Dermis blood vessel endothelial cell (primary cell): ENCODE data around the gene DLGAP4. TPM values are rescaled to one million over a fixed set of nuclear protein-coding genes. Genes with fewer than 3 reads are reported as not detected.
A peak's percentile ranks its signal among the peaks of the same experiment; 100 is the strongest.
"Not testable (repeated sequence)": the region's sequence is repeated elsewhere in the genome, so short reads cannot be mapped to it uniquely, and the experiment has no call there.

ENCODE experiments used
- DNase-seq: peaks from one replicate; pipeline ENCODE4 v3.0.0; 2010
- total RNA-seq: library from RNA; depleted of rRNA; stranded (reverse); fragments of >200 nt; gene quantifications from 2 replicates; pipeline ENCODE4 v1.2.3, GENCODE V29; 2014

Gene DLGAP4
- total RNA-seq, 1 donor from 2014 or later, result 18.4 TPM

- no peak for DNase-seq
Observed at GRCh38 chr20:36455972-36456625, 150.0 kb downstream of the DLGAP4 start.

DNA sequence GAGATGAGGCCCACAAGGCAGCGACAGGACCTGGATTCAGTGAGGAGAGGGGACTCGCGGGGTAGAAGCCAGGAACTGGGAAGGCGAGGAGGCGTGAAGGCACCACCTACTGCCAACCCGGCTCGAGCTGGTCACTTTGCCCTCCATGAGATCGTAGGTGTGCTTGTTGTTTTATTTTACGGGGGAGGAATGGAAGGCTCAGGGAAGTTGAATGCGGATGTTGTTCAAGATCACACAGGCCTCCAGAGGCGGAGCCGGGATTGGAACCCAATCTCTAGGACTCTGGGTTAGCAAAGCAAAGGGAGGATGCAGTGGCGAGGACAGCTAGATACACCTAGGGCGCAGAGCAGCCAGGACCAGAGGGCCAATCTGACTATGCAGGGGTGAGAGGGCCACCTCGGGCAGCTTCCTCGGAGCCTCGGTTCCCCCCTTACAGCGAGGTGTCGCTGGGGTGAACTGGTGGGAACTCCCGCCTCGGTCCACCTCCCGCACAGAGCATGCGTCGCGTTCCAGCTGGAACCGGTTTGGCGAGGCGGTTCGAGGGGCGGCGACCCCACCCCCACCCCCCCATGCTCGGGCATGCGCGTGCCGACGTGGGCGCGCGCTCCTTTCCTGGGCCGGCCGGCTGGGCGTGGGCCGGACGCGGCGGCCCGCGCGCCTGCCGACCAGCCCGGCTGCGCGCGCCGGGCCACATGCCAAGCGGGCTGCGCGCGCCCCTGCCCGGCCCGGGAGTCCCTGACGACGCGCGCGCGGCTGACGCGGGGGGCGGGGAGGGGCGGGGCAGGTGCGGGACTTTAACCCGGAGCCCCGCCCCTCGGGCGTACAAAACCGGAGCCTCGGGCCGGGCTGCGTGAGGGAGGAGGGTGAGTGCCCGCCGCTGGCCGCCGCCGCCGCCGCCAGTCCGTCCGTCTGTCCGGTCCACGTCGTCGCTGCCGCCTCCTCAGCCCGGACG, 154.8 kb downstream of the DLGAP4 start:
- peak; percentile 94 for DNase-seq

- peak; percentile 67 for DNase-seq
Observed at GRCh38 chr20:36461600-36462439, 155.7 kb downstream of the DLGAP4 start.

- DNase-seq, result peak; percentile 83
Observed at GRCh38 chr20:36462440-36463211, 156.5 kb downstream of the DLGAP4 start.

GRCh38 chr20:36463212-36464061, 157.3 kb downstream of the DLGAP4 start:
- DNase-seq, result peak; percentile 22

- peak; percentile 75 for DNase-seq
Observed at GRCh38 chr20:36465109-36466080, 159.3 kb downstream of the DLGAP4 start.

DNA sequence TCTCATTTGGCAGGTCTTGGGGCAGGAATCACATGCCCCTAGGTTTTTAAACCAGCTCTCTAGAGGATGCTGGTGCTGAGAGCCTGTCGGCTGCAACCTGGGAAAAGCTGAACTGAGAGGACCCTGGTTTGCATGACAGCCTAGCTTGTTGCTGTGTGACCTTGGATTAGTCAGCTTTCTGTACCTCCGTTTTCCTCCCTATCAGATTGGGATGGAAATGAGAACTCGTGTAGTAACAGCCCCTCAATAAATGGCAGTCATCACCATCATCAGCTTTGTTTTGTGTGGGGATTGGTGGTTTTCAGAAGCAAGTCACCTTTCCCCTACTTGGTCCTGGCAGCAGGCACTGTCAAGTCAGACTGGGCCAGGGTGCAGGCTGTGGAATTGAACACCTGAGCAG, 159.9 kb downstream of the DLGAP4 start:
- DNase-seq, result peak; percentile 19

DNA sequence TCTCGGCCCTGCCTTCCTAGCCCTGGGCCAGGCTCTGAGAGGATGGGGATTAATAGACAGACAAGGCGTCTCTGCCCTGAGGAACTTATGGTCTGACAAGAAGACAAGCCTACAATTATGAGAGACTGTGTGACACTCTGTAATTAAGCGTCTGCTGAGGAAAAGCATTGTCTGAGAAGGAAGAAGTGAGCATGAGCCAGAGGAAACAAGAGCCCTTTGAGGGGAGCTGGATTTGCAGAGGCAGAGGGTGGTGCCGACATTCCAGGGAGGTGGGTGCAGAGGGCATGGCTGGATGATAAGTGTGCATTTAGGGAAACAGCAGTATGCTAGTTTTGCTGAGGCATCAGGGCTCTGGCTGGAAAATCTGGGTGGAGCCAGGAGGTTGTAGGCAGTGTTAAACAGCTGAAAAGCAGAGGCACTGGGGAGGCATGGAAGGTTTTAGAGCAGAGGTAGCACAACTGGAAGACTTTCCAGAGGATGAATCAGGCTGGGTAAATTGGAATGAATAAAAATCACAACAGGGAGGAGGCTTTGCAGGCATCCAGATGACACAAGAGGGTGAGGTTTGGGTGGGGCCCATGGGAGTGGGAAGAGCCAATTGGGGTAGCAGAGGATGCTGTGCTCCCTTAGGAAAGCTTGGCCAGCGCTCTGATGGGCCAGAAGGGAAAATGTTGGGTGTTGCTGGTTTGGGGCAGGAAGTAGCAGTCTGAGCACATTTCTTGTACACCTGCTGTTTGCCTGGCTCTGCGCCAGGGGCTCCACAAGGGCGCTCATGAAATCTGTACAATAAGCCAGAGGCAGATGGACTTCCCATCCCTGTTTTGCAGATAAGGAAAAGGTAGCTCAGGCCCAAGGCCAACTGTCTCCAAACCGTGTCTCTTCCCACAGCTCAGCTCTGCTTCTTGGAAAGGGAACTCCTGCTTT, 161.2 kb downstream of the DLGAP4 start:
- DNase-seq, result peak; percentile 82

DNA sequence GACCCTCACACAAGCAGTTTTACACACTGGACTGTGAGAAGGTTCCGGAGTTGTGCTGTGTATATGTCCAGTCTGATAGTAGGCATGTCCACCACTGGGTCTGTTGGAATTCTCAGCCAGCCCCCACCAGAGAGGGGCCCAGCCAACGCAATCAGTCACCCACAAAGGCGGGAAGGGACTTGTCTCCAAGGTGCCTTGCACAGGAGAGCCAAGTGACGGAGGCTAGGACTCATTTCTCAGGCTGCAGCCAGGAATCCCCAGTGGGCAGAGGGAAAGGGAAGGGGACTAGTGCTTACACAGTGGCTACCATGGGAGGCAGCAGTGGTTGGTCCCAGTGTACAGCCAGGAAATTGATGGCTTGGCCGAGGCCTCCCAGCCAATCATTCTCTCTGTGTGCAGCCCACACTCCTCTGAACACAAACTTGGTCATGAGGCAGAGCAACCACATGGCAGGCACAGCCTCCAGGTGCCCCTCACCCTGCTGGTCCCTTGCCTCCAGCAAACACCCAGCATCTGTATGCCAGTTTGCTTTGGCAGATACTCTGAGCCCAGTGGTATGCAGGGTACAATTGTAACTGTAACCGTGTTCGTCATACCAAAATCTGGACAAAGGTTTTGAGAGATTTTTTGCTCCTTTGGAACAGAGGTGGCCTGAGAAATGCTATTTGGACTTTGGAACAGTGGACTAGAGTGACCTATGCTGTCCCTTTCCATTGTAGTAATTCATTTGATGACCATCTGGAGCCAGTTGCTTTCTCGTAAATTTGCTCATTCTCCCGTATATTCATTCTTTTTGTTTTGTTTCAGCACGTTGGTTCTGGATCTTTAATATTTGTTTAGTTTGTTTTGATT, 162.2 kb downstream of the DLGAP4 start:
- peak; percentile 51 for DNase-seq

- peak; percentile 57 for DNase-seq
Observed at GRCh38 chr20:36469973-36470372, 163.8 kb downstream of the DLGAP4 start.

DNA sequence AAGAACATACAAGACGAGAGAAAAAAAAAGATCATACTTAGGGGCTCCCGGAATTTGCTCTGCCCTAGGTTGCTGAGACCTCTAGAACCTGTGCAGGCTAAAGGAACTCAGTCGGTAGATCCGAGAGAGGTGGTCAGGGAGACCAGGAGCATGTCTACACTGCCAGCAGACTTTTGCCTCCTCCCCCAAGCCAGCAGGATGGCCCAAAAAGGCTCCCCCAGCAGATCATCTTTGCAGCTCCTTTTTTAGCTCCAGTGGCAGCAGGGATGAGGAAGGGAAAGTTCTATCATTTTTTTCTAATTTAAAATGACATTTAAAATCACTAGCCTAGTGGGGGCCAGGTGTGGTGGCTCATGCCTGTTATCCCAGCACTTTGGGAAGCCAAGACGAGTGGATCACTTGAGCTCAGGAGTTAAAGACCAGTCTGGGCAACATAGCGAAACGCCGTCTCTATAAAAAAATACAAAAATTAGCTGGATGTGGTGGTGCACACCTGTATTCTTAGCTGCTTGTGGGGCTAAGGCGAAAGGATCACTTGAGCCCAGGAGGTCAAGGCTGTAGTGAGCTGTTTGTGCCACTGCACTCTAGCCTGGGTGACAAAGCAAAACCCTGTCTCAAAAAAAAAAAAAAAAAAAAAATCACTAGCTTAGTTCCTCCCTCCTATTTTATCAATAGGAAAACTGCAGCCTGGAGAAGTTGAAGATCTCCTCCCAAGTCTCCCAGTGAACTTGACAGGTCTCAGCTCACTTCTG, 165.9 kb downstream of the DLGAP4 start:
- no peak for DNase-seq

DNA sequence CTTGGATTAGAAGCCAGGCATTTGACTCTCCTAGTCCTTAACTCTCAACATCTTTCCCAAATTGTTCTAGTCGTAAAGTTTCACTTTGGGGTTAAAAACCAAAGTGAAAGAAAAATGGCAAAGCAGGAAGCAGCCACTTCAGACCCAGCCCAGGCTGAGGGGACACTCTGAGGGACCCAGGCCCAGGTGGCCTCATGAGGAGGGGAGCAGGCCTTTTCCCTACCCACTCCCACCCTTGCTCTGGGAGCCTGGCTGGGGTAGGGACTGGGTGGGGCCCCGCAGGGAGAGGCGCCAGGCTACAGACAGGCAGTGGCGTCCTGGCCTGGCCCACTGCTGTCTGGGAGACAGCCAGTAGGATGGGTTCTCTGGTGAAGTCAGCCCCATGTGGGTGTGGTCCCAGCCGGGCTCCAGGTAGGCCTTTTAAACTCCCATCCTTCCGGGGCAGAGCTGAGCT, 166.5 kb downstream of the DLGAP4 start:
- DNase-seq, result no peak

- no peak for DNase-seq
Observed at GRCh38 chr20:36473164-36473563, 167.0 kb downstream of the DLGAP4 start.

DNA sequence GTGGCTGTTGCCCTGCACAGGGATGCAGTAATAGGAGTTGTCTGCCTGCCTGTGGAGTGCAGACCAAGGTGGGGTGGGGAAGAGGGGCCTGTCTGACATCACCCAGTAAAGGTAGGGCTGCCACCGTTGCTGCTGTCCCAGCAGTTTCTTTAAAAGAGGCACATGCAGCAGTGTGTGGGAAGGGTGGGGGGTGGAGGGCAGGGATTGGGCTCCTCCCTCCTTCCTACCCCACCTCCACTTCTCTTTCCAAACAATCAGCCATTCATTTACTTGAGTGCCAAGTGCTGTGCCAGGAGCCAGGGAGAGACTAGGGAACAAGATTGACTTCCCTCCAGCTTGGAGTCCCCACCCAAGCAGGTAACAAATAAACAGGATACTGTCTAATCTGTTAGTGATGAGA, 168.4 kb downstream of the DLGAP4 start:
- DNase-seq, result no peak

- not testable (repeated sequence) for DNase-seq
Observed at GRCh38 chr20:36475054-36475453, 168.9 kb downstream of the DLGAP4 start.

GRCh38 chr20:36477475-36477874, 171.3 kb downstream of the DLGAP4 start:
- peak; percentile 48 for DNase-seq
